SK-N-SH (cell line): Measurements from ENCODE around the gene ERLEC1. TPM values are rescaled to one million over a fixed set of nuclear protein-coding genes. Genes with fewer than 3 reads are reported as not detected.

Experiments
- CTCF ChIA-PET: fragments of 300-600, 350-600 bp; formaldehyde crosslinking; extraction: SDS; loops from one replicate; lab custom pipeline; 2021; lab: Yijun Ruan, JAX
- POLR2A ChIA-PET: fragments of 350-600 bp; sonication (Branson Sonifier 250); formaldehyde crosslinking; extraction: SDS; loops from one replicate; lab custom pipeline; 2020; ENCODE audit warnings: antibody characterized with exemption, inconsistent platforms; lab: Yijun Ruan, JAX
- DNase-seq: peaks from one replicate; pipeline ENCODE4 v3.0.0; 2012
- H2AFZ ChIP-seq: fragments of 200-600 bp; sonication (generic); 2 replicates; pipeline ENCODE4 v1.8.1; 2016; ENCODE audit warnings: antibody characterized with exemption, mild to moderate bottlenecking, low read depth
- H3F3A ChIP-seq: fragments of 200-600 bp; sonication (generic); replicated peaks from 2 replicates; pipeline ENCODE3; 2016; ENCODE audit warnings: antibody characterized with exemption, mild to moderate bottlenecking; ENCODE audit not compliant: insufficient read depth
- H3K27ac ChIP-seq, 2 experiments: fragments of 200-500 bp in 1 of 2; fragments of 200-600 bp in 1 of 2; sonication (Bioruptor generic) in 1 of 2; sonication (generic), shearing (Covaris generic) in 1 of 2; 2 replicates each; pipeline versions ENCODE4 v1.5.1 to v1.6.1; 2014 to 2016; ENCODE audit warnings: low read depth in 2 of 2, inconsistent platforms in 1 of 2, low read length in 1 of 2, mild to moderate bottlenecking in 1 of 2, mixed read lengths in 1 of 2
- H3K27me3 ChIP-seq: fragments of 200-600 bp; sonication (generic), shearing (Covaris generic); 2 replicates; pipeline ENCODE4 v1.6.1; 2016; ENCODE audit warnings: mixed run types; ENCODE audit not compliant: insufficient read depth
- H3K36me3 ChIP-seq, 2 experiments: fragments of 200-500 bp in 1 of 2; fragments of 200-600 bp in 1 of 2; sonication (Bioruptor generic) in 1 of 2; sonication (generic) in 1 of 2; replicated peaks in 1 of 2; 2 replicates each; pipeline versions ENCODE3 to v1.5.1; 2014 to 2016; ENCODE audit warnings: low read length in 1 of 2, mild to moderate bottlenecking in 1 of 2; ENCODE audit not compliant: insufficient read depth in 2 of 2, control insufficient read depth in 1 of 2
- H3K4me1 ChIP-seq, 2 experiments: fragments of 200-500 bp in 1 of 2; fragments of 200-600 bp in 1 of 2; sonication (Bioruptor generic) in 1 of 2; sonication (generic), shearing (Covaris generic) in 1 of 2; 2 replicates each; pipeline versions ENCODE4 v1.5.1 to v1.6.1; 2014 to 2016; ENCODE audit warnings: low read depth in 1 of 2, low read length in 1 of 2, mixed run types in 1 of 2; ENCODE audit not compliant: insufficient read depth in 2 of 2, control insufficient read depth in 1 of 2
- H3K4me2 ChIP-seq: fragments of 200-600 bp; sonication (generic), shearing (Covaris generic); 2 replicates; pipeline ENCODE4 v1.6.1; 2017; ENCODE audit warnings: mixed run types
- H3K4me3 ChIP-seq, 2 experiments: fragments of 200-500 bp in 1 of 2; fragments of 200-600 bp in 1 of 2; sonication (Bioruptor generic) in 1 of 2; sonication (generic), shearing (Covaris generic) in 1 of 2; 2 replicates each; pipeline versions ENCODE4 v1.5.1 to v1.8.1; 2014 to 2016; ENCODE audit warnings: low read depth in 2 of 2, inconsistent platforms in 1 of 2, low read length in 1 of 2, mild to moderate bottlenecking in 1 of 2, mixed read lengths in 1 of 2, moderate library complexity in 1 of 2
- H3K79me2 ChIP-seq: fragments of 200-600 bp; sonication (generic); 2 replicates; pipeline ENCODE4 v1.8.1; 2017; ENCODE audit warnings: mild to moderate bottlenecking; ENCODE audit not compliant: insufficient read depth
- H3K9ac ChIP-seq: fragments of 200-600 bp; sonication (generic); 2 replicates; pipeline ENCODE4 v1.6.1; 2017; ENCODE audit warnings: mixed run types
- H3K9me2 ChIP-seq: fragments of 200-600 bp; sonication (generic); 2 replicates; pipeline ENCODE4 v1.6.1; 2017; ENCODE audit warnings: mixed run types
- H3K9me3 ChIP-seq: fragments of 200-600 bp; sonication (generic); 2 replicates; pipeline ENCODE4 v1.6.1; 2017; ENCODE audit warnings: mixed run types, mild to moderate bottlenecking, moderate library complexity
- H4K20me1 ChIP-seq: fragments of 200-600 bp; sonication (generic); 2 replicates; pipeline ENCODE4 v1.6.1; 2017; ENCODE audit warnings: mild to moderate bottlenecking, mixed run types; ENCODE audit not compliant: insufficient read depth
- EP300 ChIP-seq, 2 experiments: IDR thresholded peaks; 2 replicates each; pipeline versions ENCODE4 v1.4.0 to v1.6.1; 2012; ENCODE audit warnings: borderline replicate concordance in 1 of 2, low read depth in 1 of 2, low read length in 1 of 2
- EZH2phosphoT487 ChIP-seq: fragments of 200-600 bp; sonication (generic); IDR thresholded peaks from 2 replicates; pipeline ENCODE4 v1.6.1; 2017; ENCODE audit warnings: low read depth, mixed run types, mild to moderate bottlenecking, antibody characterized with exemption, moderate library complexity, borderline replicate concordance
- FOSL2 ChIP-seq: IDR thresholded peaks from 2 replicates; pipeline ENCODE4 v1.4.0; 2012; ENCODE audit warnings: low read depth, mild to moderate bottlenecking, moderate library complexity, borderline replicate concordance
- GABPA ChIP-seq: IDR thresholded peaks from 2 replicates; pipeline ENCODE4 v1.4.0; 2012; ENCODE audit warnings: low read depth, mild to moderate bottlenecking
- JUND ChIP-seq: IDR thresholded peaks from 2 replicates; pipeline ENCODE4 v1.4.0; 2012
- MEF2A ChIP-seq: IDR thresholded peaks from 2 replicates; pipeline ENCODE4 v1.4.0; 2012; ENCODE audit warnings: low read depth, borderline replicate concordance
- POLR2AphosphoS5 ChIP-seq: IDR thresholded peaks from 2 replicates; pipeline ENCODE4 v1.6.1; 2012; ENCODE audit warnings: low read depth, low read length
- RFX5 ChIP-seq: IDR thresholded peaks from 2 replicates; pipeline ENCODE4 v1.6.1; 2012; ENCODE audit warnings: mild to moderate bottlenecking, improper control_type of control experiment, low read length
- RXRA ChIP-seq: IDR thresholded peaks from 2 replicates; pipeline ENCODE4 v1.4.0; 2012; ENCODE audit warnings: low read depth, mild to moderate bottlenecking, borderline replicate concordance
- SIN3A ChIP-seq: IDR thresholded peaks from 2 replicates; pipeline ENCODE4 v1.6.1; 2012; ENCODE audit warnings: low read depth, mild to moderate bottlenecking, low read length, moderate library complexity, borderline replicate concordance
- SMC3 ChIP-seq: IDR thresholded peaks from 2 replicates; pipeline ENCODE4 v1.6.1; 2012; ENCODE audit warnings: low read depth, low read length, improper control_type of control experiment
- TAF1 ChIP-seq: IDR thresholded peaks from 2 replicates; pipeline ENCODE4 v1.6.1; 2012; ENCODE audit warnings: low read depth, mild to moderate bottlenecking, low read length, moderate library complexity, borderline replicate concordance
- TCF12 ChIP-seq: IDR thresholded peaks from 2 replicates; pipeline ENCODE4 v1.4.0; 2012
- TEAD4 ChIP-seq: IDR thresholded peaks from 2 replicates; pipeline ENCODE4 v1.4.0; 2012; ENCODE audit warnings: mild to moderate bottlenecking, borderline replicate concordance; ENCODE audit not compliant: insufficient read depth
- WGBS: methylation state at CpG from one replicate; pipeline ENCODE4 v1.1.6; 2017; ENCODE audit warnings: low lambda C conversion rate; 5-methylcytosine and 5-hydroxymethylcytosine counted together
- polyA plus RNA-seq, 3 experiments: library from polyadenylated mRNA; depleted of rRNA; stranded (reverse); fragments of >200 nt; gene quantifications; 2 replicates each; pipeline ENCODE4 v1.2.3, GENCODE V29; 2012
- TF ChIP-seq, protein P1 (sequence below): fragments of 200-600 bp; sonication (generic); IDR thresholded peaks from 2 replicates; pipeline ENCODE4 v1.6.1; 2017; ENCODE audit warnings: antibody characterized with exemption, mild to moderate bottlenecking, moderate library complexity
- TF ChIP-seq, protein P2 (sequence below): fragments of 150-350 bp; IDR thresholded peaks from 2 replicates; pipeline ENCODE4 v1.6.1; 2017; ENCODE audit warnings: antibody characterized with exemption, low read length, low read depth, borderline replicate concordance
- TF ChIP-seq, protein P3 (sequence below): fragments of 150-350 bp; IDR thresholded peaks from 2 replicates; pipeline ENCODE4 v1.6.1; 2016; ENCODE audit warnings: mild to moderate bottlenecking, low read depth, low read length
- TF ChIP-seq, protein P4 (sequence below): IDR thresholded peaks from 2 replicates; pipeline ENCODE4 v1.4.0; 2012; ENCODE audit warnings: low read depth, borderline replicate concordance
- TF ChIP-seq, protein P5 (sequence below): IDR thresholded peaks from 2 replicates; pipeline ENCODE4 v1.4.0; 2012; ENCODE audit warnings: low read depth, borderline replicate concordance

Gene ERLEC1
- polyA plus RNA-seq, 1 of the 3 experiments (the other 2 are of a cell fraction), result 61.7 TPM

DNA sequence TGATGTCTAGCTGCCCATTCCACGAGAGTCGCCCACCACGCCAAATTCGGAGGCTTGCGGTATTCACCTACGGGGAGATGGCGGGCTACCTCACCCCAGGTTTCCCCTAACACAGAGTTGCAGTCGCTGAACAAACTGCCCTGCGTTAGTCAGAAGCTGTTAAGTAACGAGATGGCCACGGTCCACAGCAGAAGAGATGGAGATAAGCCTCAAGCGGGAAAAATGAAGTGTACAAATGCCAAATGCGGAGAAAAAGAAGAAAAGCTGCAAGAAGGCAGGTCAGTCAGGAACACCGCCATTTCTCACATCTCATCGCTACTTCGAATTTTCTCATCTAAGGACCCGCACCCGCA, 516 bp upstream of the ERLEC1 start:
- peaks cover 11% of the 10 kb centered on the region; the same call in 1 of the 2 replicates for H4K20me1 ChIP-seq
- H3K9me3 ChIP-seq, result no peaks in the 10 kb centered on the region
- WGBS, result 1% methylated on average over 18 of the region's 18 CpGs
- ChIA-PET POLR2A (interaction anchor here (2.2 kb wide), 1 partner anchor 18 kb away, joined by 20 read pairs; the partner anchor contains the start of gene CHAC2), CTCF (interaction anchor here (0.9 kb wide), 1 partner anchor 19 kb away, joined by 4 read pairs; the partner anchor contains the start of gene CHAC2)
- peaks cover 11% of the 10 kb centered on the region for H3F3A ChIP-seq
- H3K27ac ChIP-seq, result peak overlapping the region; percentile 81 to 89
- H2AFZ ChIP-seq, result peak overlapping the region; percentile 86
- H3K4me3 ChIP-seq, result peak overlapping the region; percentile 88 to 98
- H3K4me2 ChIP-seq, result peak overlapping the region; percentile 85
- no peaks in the 10 kb centered on the region for H3K27me3 ChIP-seq
- H3K36me3 ChIP-seq, result peaks cover 0 to 9% of the 10 kb centered on the region in 2 experiments
- peak; percentile 49 for DNase-seq
- H3K9ac ChIP-seq, result peak overlapping the region; percentile 86
- TF ChIP-seq, protein P1, sequence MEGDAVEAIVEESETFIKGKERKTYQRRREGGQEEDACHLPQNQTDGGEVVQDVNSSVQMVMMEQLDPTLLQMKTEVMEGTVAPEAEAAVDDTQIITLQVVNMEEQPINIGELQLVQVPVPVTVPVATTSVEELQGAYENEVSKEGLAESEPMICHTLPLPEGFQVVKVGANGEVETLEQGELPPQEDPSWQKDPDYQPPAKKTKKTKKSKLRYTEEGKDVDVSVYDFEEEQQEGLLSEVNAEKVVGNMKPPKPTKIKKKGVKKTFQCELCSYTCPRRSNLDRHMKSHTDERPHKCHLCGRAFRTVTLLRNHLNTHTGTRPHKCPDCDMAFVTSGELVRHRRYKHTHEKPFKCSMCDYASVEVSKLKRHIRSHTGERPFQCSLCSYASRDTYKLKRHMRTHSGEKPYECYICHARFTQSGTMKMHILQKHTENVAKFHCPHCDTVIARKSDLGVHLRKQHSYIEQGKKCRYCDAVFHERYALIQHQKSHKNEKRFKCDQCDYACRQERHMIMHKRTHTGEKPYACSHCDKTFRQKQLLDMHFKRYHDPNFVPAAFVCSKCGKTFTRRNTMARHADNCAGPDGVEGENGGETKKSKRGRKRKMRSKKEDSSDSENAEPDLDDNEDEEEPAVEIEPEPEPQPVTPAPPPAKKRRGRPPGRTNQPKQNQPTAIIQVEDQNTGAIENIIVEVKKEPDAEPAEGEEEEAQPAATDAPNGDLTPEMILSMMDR, result no peak
- TF ChIP-seq, protein P2, sequence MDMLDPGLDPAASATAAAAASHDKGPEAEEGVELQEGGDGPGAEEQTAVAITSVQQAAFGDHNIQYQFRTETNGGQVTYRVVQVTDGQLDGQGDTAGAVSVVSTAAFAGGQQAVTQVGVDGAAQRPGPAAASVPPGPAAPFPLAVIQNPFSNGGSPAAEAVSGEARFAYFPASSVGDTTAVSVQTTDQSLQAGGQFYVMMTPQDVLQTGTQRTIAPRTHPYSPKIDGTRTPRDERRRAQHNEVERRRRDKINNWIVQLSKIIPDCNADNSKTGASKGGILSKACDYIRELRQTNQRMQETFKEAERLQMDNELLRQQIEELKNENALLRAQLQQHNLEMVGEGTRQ, result no peak
- no peak for TF ChIP-seq MEF2A
- TF ChIP-seq, protein P3, sequence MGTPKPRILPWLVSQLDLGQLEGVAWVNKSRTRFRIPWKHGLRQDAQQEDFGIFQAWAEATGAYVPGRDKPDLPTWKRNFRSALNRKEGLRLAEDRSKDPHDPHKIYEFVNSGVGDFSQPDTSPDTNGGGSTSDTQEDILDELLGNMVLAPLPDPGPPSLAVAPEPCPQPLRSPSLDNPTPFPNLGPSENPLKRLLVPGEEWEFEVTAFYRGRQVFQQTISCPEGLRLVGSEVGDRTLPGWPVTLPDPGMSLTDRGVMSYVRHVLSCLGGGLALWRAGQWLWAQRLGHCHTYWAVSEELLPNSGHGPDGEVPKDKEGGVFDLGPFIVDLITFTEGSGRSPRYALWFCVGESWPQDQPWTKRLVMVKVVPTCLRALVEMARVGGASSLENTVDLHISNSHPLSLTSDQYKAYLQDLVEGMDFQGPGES, result no peak
- no peak for TF ChIP-seq TAF1
- no peak for TF ChIP-seq RXRA
- no peak for TF ChIP-seq FOSL2
- TF ChIP-seq EZH2phosphoT487, result no peak
- no peak for TF ChIP-seq RFX5
- TF ChIP-seq TCF12, result no peak
- no peak for TF ChIP-seq TEAD4
- no peak for TF ChIP-seq SIN3A
- TF ChIP-seq JUND, result no peak
- TF ChIP-seq POLR2AphosphoS5, result no peak
- no peak for TF ChIP-seq EP300 (IDR thresholded peaks at IDR 0.05; ENCODE audit: borderline replicate concordance in 1 of 2, low read depth in 1 of 2, low read length in 1 of 2)
- TF ChIP-seq, protein P4, sequence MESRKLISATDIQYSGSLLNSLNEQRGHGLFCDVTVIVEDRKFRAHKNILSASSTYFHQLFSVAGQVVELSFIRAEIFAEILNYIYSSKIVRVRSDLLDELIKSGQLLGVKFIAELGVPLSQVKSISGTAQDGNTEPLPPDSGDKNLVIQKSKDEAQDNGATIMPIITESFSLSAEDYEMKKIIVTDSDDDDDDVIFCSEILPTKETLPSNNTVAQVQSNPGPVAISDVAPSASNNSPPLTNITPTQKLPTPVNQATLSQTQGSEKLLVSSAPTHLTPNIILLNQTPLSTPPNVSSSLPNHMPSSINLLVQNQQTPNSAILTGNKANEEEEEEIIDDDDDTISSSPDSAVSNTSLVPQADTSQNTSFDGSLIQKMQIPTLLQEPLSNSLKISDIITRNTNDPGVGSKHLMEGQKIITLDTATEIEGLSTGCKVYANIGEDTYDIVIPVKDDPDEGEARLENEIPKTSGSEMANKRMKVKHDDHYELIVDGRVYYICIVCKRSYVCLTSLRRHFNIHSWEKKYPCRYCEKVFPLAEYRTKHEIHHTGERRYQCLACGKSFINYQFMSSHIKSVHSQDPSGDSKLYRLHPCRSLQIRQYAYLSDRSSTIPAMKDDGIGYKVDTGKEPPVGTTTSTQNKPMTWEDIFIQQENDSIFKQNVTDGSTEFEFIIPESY, result no peak
- no peak for TF ChIP-seq SMC3
- no peak for TF ChIP-seq GABPA
- TF ChIP-seq, protein P5, sequence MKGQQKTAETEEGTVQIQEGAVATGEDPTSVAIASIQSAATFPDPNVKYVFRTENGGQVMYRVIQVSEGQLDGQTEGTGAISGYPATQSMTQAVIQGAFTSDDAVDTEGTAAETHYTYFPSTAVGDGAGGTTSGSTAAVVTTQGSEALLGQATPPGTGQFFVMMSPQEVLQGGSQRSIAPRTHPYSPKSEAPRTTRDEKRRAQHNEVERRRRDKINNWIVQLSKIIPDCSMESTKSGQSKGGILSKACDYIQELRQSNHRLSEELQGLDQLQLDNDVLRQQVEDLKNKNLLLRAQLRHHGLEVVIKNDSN, result no peak
- H3K4me1 ChIP-seq, result peaks cover 14% of the 10 kb centered on the region in 2 experiments; a peak in 3 of 4 replicates
- no peaks in the 10 kb centered on the region; the same call in 1 of the 2 replicates for H3K9me2 ChIP-seq
- peaks cover 100% of the 10 kb centered on the region for H3K79me2 ChIP-seq
